HCT116 (cell line): ENCODE results near the gene KLF6.

ENCODE experiments used
- EZH2 ChIP-seq: fragments of 200-600 bp; sonication (generic); IDR thresholded peaks from 2 replicates; pipeline ENCODE4 v1.6.1; 2017; ENCODE audit warnings: antibody characterized with exemption, mixed run types
- MAX ChIP-seq: IDR thresholded peaks from 2 replicates; pipeline ENCODE4 v1.6.1; 2012
- POLR2A ChIP-seq: IDR thresholded peaks from 2 replicates; pipeline ENCODE4 v1.7.0; 2011; ENCODE audit warnings: borderline replicate concordance; ENCODE audit not compliant: insufficient read depth, insufficient read length; ENCODE audit errors: extremely low read depth
- YY1 ChIP-seq: IDR thresholded peaks from 2 replicates; pipeline ENCODE4 v1.6.1; 2011; ENCODE audit warnings: low read length, low read depth, moderate library complexity, mild to moderate bottlenecking; ENCODE audit not compliant: insufficient replicate concordance; ENCODE audit errors: extremely low read depth
- ZBTB33 ChIP-seq: IDR thresholded peaks from 2 replicates; pipeline ENCODE4 v1.6.1; 2011; ENCODE audit warnings: mild to moderate bottlenecking, low read length, moderate library complexity; ENCODE audit not compliant: insufficient replicate concordance; ENCODE audit errors: extremely low read depth

DNA sequence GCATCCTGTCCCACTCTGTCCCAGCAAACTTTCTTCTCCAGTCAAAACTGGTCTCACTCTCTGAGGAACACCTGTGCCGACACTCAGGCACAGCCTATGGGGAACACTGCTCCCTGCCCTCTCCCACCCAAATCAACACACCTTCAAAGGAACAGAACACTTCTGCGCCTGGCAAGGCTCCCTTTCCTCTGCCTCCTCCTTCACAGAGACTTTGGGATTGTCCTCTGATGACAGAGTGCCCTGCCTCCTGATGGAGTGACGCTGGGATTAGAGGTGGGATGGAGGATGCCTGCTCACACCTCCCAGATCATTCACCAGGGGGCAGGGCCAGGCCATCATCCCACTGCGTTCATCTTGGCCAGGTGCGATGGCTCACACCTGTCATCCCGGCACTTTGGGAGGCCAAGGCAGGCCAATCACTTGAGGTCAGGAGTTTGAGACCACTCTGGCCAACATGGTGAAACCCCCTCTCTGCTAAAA is 26.5 kb downstream of the KLF6 start:
- no peak for TF ChIP-seq POLR2A
- TF ChIP-seq ZBTB33, result no peak
- TF ChIP-seq EZH2, result no peak
- no peak for TF ChIP-seq YY1
- no peak for TF ChIP-seq MAX
